ENCODE results near the gene RALGDS. TPM values are rescaled to one million over a fixed set of nuclear protein-coding genes. Genes with fewer than 3 reads are reported as not detected.

Gene RALGDS
- total and polyA plus RNA-seq, 2 of the 13 experiments (the other 11 are each of a cell fraction or from before 2014, with no cell fraction given) = 12.9 to 25.5 TPM

- TF ChIP-seq ARID5B (CRISPR knock-in tag; IDR thresholded peaks at IDR 0.05) = no peak
Observed at GRCh38 chr9:133164191-133164590, 43.2 kb upstream of the RALGDS start (continued).

GRCh38 chr9:133163504-133164172, 42.6 kb upstream of the RALGDS start, which contains the start of gene GBGT1:
TSS of gene GBGT1 (minus strand) at chr9:133163914. CDS start at chr9:133162412, 1,502 bp downstream.
- no peaks in the 10 kb centered on the region for H3K4me1 ChIP-seq (ENCODE audit: insufficient read depth, low read length)
- H3K4me3 ChIP-seq (replicated peaks in 1 of 3; ENCODE audit: insufficient read depth in 1 of 3, low read depth in 2 of 3, low read length in 3 of 3) = no peak within 1 kb of the TSS
- ChIA-PET POLR2A (no interaction called here), CTCF (ENCODE audit: low intra/inter-chr PET ratio, low total read pairs) (no interaction called here)
- in situ Hi-C loops (cut with HindIII; ENCODE audit: extremely low pct_ligation_motif_present, low pct_unique_long_range_greater_than_20kb) = no loop called here
- no peak for FAIRE-seq
- no peak within 1 kb of the TSS for H2AFZ ChIP-seq (ENCODE audit: low read length)
- H4K20me1 ChIP-seq (ENCODE audit: insufficient read depth, low read length) = no peaks in the 10 kb centered on the region
- no peaks in the 10 kb centered on the region for H3K79me2 ChIP-seq (ENCODE audit: insufficient read depth, low read length)
- no peak within 1 kb of the TSS for H3K27ac ChIP-seq (ENCODE audit: extremely low read length, insufficient read depth, low read length)
- BruUV-seq (replicated peaks) = no TSS peak
- H3K4me2 ChIP-seq (ENCODE audit: low read depth, low read length) = no peak within 1 kb of the TSS
- no peak for DNase-seq (ENCODE audit: low spot score)
- H3K36me3 ChIP-seq (replicated peaks in 1 of 2; ENCODE audit: control insufficient read depth in 1 of 2, insufficient read depth in 2 of 2, low read length in 2 of 2) = no peaks in the 10 kb centered on the region
- intact Hi-C loops (cut with micrococcal nuclease; ENCODE audit: unreplicated experiment) = no loop called here
- WGBS (ENCODE audit: low lambda C conversion rate) = 72% methylated on average over 56 of the region's 56 CpGs
- H3K27me3 ChIP-seq (ENCODE audit: control insufficient read depth in 1 of 2, insufficient read depth in 2 of 2, low read length in 2 of 2) = peaks cover 0 to 14% of the 10 kb centered on the region in 2 experiments; a peak in 3 of 5 replicates
- ATAC-seq = no peak
- no peak within 1 kb of the TSS for H3K9ac ChIP-seq (ENCODE audit: insufficient read depth, low read depth, low read length)
- no peaks in the 10 kb centered on the region for H3K9me3 ChIP-seq (ENCODE audit: low read length)
- no peak for TF ChIP-seq ZBTB8A (CRISPR knock-in tag; IDR thresholded peaks at IDR 0.05; ENCODE audit: borderline replicate concordance, low read depth)
- TF ChIP-seq MAF1 (CRISPR knock-in tag; IDR thresholded peaks at IDR 0.05; ENCODE audit: borderline replicate concordance) = no peak
- no peak for TF ChIP-seq SMC3 (IDR thresholded peaks at IDR 0.05; ENCODE audit: low read length)
- no peak for TF ChIP-seq LRRFIP1 (CRISPR knock-in tag; conservative IDR thresholded peaks at IDR 0.05)
- no peak for TF ChIP-seq ZNF235 (CRISPR knock-in tag; IDR thresholded peaks at IDR 0.05; ENCODE audit: borderline replicate concordance)
- no peak for TF ChIP-seq RFX1 (IDR thresholded peaks at IDR 0.05)
- TF ChIP-seq DPF2 (CRISPR knock-in tag; IDR thresholded peaks at IDR 0.05; ENCODE audit: borderline replicate concordance, low read depth) = no peak
- TF ChIP-seq RFX5 (IDR thresholded peaks at IDR 0.05; ENCODE audit: low read depth, low read length) = no peak
- TF ChIP-seq HMGXB3 (CRISPR knock-in tag; IDR thresholded peaks at IDR 0.05; ENCODE audit: borderline replicate concordance) = no peak
- TF ChIP-seq ZNF230 (CRISPR knock-in tag; IDR thresholded peaks at IDR 0.05) = no peak
